GM20000 (cell line): Measurements from ENCODE around the gene PELI2.

ENCODE experiments used
- DNase-seq: peaks from one replicate; pipeline ENCODE4 v3.0.0; 2012; ENCODE audit warnings: low spot score
- TF ChIP-seq, protein P1 (sequence below): IDR thresholded peaks from 2 replicates; pipeline ENCODE4 v1.5.1; 2012; ENCODE audit warnings: mild to moderate bottlenecking, control low read depth; ENCODE audit errors: extremely low read depth, missing control alignments

PELI2 gene

DNA sequence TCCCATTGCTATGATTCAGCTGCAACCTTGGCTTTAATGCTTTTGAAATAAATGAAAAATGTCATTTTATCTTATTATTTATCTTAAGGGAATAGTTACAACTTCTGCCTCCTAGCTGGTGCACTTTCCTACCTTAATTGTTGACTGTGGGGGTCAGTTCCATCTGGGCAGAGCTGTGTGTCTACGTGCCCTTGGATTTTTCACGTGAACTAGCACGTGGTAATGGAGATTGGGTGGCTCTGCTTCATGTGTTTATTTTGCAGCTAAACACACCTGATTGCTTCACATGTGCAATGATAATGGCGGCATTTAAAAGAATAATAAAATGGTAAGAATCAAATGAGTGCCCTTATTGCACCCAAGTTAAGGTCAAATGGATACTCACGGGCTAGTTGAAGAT, 10.6 kb upstream of the PELI2 start:
- DNase-seq, result no peak

DNA sequence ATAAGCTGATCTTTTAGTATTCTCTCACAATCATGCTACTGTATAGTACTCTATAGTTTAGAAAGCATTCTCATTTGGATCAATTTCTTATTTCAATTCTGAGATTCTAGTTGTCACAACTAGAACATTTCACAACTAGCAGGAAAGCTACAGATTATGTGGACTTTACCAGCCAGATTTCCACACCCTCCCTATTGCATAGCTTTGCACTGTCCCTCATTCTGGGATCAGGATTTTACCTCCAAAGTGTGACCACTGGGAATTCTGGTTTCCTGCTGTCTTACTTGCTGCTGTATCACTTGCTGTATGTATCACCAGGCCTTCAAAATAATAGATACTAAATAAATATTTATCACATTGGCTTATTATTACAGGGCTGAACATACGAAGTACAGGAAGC, 10.2 kb upstream of the PELI2 start:
- DNase-seq, result no peak
- TF ChIP-seq, protein P1, sequence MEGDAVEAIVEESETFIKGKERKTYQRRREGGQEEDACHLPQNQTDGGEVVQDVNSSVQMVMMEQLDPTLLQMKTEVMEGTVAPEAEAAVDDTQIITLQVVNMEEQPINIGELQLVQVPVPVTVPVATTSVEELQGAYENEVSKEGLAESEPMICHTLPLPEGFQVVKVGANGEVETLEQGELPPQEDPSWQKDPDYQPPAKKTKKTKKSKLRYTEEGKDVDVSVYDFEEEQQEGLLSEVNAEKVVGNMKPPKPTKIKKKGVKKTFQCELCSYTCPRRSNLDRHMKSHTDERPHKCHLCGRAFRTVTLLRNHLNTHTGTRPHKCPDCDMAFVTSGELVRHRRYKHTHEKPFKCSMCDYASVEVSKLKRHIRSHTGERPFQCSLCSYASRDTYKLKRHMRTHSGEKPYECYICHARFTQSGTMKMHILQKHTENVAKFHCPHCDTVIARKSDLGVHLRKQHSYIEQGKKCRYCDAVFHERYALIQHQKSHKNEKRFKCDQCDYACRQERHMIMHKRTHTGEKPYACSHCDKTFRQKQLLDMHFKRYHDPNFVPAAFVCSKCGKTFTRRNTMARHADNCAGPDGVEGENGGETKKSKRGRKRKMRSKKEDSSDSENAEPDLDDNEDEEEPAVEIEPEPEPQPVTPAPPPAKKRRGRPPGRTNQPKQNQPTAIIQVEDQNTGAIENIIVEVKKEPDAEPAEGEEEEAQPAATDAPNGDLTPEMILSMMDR, result no peak

More for the DNA sequence above, 10.6 kb upstream of the PELI2 start:
- TF ChIP-seq, protein P1, result no peak

DNA sequence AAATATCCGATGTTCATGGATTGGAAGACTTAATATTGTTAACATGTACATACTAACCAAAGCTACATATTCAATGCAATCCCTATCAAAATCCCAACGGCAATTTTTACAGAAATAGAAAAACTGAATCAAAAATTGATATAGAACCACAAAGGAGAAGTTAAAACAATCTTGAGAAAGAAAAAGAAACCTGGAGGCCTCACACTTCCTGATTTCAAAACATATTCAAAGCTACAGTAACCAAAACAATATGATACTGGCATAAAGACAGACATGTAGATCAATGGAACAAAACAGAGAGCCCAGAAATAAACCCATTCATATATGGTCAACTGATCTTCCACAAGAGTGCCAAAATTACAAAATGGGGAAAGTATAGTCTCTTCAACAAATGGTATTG, 5.4 kb upstream of the PELI2 start:
- no peak for DNase-seq
- TF ChIP-seq, protein P1, result no peak

DNA sequence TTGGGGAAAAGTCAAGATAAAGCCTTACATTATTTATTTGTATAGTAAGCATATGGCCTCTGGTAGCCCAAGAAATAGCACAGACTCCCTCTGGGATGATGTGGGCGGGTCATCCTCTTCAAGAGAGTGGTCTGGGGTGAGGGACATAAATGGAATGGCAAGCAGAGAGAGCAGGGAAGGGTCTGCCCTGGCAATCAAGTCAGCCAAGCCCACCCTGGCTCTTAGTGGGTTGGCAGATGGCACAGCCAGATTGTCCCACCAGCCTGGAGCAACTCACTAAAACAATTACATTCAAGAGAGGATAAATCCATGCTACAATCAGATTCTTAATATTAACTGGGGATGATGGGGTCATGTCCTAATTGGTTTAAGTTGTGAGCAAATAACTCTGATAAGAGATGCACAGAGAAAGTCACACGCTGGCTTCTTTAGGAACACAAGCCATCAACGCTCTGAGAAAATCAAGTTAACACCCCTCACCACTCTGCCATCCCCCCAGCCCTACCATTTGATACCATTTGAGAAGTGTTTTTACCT, 2.8 kb upstream of the PELI2 start:
- DNase-seq, result no peak
- TF ChIP-seq, protein P1, result no peak

DNA sequence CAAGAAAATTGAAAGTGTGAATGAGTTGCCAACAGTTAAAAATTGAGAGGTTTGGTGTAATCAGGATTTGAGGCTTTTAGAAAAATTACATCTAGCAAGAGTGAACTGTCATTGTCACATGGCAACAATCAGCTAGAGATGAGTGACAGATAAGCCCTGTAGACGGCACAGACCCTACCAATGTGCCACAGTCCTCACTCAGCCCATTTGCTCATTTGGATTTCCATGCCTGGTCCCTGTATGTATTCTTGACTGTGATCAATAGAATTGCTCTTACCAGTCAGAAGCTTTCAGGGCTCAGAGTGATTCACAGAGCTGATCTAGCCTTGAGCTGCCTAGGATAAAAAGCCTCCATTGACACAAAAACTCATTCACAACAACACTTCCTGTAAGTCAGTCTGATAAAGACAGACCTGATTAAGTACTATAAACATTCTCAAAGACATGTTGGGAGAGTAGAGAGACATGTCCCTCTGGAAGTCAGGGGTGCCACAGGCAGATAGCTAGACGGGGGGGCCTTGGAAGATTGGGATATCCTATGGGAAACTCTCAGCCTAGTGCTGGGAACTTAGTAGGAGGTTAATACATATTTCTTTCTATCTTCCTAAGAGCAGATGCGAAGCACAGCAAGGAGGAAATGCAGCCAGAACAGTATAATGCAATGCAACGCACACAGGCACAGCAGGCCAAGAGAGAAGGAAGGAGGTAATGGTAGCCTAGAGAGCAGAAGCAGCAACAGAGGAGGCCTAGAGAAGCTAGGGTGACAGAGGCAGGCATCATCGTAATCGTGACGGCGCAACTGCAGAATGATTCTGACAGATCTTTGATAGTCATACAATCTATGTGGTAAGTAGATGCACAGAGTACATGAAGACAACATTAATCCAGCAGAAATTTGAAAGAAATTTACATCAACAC, 2.0 kb upstream of the PELI2 start:
- TF ChIP-seq, protein P1, result no peak
- no peak for DNase-seq

DNA sequence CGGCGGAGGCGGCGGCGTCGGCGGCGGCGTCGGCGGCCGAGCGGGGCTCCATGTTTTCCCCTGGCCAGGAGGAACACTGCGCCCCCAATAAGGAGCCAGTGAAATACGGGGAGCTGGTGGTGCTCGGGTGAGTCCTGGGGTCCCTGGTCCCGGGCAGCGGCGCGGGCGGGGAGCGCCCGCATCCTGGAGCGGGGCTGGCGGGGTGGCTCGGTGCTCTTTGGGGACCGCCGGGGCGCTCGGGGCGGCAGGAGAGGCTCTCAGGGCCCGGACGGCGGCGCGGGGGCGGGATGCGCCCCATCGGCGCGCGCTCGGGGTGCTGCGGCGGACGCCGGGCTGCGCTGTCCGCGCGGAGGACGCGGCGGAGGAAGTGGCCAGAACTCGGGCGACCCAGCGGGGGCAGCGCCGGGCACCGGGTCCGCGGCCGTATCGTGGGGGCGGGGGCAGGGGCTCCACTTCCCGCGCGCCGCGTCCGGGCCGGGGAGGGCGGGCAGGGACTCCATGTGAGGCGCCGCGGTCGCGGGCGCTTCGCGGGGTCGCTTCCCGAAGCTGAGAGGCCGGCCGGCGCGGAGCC, 485 bp downstream of the PELI2 start:
- peak; percentile 44 for DNase-seq
- TF ChIP-seq, protein P1, result no peak
